GM19397 (cell line): ENCODE measurements around the gene AMBRA1.

Experiments used
- ATAC-seq: cut with Tn5 transposase; IDR thresholded peaks from one replicate; pipeline ENCODE4 v1.9.1; 2021; ENCODE audit warnings: mild to moderate bottlenecking, moderate library complexity; ENCODE audit not compliant: unreplicated experiment

AMBRA1 gene

GRCh38 chr11:46617134-46617971 is 23.5 kb upstream of the AMBRA1 start, which contains the start of the genes ATG13 and HARBI1:
Gene ATG13 (plus strand): TSS chr11:46617553. CDS start chr11:46644292, 26,739 bp downstream.
Gene HARBI1 (minus strand): TSS chr11:46617227. CDS start chr11:46616237, 990 bp downstream.
- peak; percentile 99 for ATAC-seq

DNA sequence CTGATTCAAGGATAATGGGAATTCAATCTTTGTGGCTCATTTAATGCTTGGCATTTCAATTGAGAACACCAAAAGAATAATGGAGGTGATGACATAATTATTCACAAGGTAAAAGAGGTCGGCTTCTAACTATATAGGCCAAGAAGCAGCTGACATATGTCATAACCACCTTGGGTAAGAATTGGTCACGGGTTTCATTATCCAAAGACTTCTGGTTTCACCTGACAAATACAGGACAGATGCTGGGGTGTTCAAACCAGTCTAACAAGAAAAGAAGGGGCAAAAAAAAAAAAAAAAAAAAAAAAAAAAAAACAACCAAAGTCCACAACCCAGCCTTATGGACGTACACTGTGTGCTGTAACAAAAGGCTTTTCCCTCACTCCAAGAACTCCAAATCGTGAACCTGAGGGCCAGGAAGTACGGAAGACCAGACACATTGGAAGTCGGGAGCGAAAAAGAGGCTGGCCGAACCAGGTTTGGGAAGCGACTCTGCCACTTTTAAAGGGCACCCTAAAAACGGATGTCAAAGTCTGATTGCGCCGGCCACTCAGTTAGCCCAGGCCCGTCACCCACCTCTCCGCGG is 22.8 kb upstream of the AMBRA1 start:
- no peak for ATAC-seq

DNA sequence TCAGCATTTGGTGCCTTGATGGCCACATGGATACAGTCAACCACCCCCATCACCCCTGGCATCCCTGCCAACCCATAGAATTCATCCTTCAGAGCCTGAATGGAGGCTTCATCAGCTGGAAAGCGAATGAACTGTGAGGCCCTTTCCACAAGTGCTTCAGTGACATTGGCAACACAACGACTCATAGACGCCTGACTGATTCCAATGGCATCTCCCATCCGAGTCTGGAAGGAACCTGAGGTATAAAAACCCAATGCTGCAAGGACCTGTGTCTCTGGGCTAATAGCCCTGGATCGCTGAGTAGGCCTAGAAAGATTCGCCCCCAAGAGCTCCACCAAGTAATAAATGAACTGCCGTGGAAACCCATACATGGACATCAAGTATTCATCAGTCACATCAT is 21.9 kb upstream of the AMBRA1 start:
- ATAC-seq = no peak

DNA sequence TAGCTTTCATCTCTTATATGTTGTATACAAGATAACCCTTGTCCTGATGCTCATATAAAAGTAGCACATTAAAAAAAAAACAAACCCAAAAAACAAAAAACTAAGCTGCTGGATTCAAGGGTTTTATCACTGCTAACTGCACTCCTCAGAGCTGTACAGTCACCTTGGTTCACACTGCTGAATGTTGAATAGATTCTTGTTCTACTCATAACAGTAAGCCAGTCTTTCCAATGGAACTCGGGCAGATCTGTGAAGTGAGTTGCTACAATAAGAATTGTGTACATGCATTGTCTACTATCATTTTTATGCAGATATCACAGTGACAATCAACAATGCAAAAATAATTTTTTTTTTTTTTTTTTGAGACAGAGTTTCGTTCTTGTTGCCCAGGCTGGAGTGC is 18.5 kb upstream of the AMBRA1 start:
- no peak for ATAC-seq

DNA sequence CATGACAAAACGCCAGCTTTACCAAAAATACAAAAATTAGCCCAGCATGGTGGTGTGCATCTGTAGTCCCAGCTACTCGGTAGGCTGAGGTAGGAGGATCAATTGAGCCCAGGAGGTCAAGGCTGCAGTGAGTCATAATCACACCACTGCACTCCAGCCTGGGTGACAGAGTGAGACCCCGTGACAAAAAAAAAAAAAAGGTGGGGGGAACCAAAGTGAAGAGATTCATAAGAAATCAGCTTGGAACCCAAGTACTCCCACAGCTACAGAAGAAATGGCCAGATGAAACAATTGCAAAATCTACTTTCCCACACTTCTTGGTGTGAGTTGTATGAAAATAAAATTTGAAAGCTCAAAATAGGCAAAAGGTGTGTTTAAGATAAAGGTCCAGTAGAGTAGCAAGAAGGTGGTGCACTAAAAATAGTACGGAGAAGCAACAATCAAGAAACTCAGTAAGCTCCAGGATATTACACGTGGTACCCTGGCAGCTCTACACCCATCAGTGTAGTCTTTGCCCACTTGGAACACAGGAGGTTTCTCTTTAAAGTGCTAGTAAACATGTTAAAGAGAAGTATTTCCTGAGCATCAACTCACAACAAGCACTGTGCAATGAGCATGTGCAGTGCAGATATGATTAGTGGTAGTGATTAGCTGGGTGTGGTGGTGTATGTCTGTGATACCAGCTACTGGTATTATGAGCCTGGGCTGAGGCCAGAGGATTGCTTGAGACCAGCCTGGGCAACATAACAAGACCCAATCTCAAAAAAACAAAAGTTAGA is 17.9 kb upstream of the AMBRA1 start:
- ATAC-seq = no peak

GRCh38 chr11:46609386-46609785 is 15.6 kb upstream of the AMBRA1 start:
- no peak for ATAC-seq

- no peak for ATAC-seq
These were observed 13.7 kb upstream of the AMBRA1 start for GRCh38 chr11:46607516-46607915.

DNA sequence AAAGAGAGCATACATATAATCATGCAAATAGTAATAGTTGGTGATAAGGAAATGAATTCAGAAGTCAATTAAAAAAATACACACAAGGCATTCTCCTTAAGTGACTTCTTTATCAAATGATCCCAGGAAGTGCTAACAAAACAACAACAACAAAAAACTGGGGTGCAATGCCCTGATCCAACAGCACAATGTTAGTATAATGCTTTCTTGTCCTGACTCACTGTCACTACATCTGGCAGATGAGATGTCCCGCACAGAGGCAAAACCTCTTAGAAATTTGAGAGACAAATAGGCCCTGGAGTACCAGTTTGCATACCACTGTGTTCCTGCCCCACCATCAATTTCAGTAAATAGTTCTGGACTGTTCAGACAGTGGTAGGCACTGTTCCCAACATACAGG is 11.0 kb upstream of the AMBRA1 start:
- ATAC-seq = no peak

- no peak for ATAC-seq
These were observed 10.0 kb upstream of the AMBRA1 start for GRCh38 chr11:46603704-46604308.

- ATAC-seq = no peak
These were observed 7.3 kb upstream of the AMBRA1 start for GRCh38 chr11:46601129-46601528.

DNA sequence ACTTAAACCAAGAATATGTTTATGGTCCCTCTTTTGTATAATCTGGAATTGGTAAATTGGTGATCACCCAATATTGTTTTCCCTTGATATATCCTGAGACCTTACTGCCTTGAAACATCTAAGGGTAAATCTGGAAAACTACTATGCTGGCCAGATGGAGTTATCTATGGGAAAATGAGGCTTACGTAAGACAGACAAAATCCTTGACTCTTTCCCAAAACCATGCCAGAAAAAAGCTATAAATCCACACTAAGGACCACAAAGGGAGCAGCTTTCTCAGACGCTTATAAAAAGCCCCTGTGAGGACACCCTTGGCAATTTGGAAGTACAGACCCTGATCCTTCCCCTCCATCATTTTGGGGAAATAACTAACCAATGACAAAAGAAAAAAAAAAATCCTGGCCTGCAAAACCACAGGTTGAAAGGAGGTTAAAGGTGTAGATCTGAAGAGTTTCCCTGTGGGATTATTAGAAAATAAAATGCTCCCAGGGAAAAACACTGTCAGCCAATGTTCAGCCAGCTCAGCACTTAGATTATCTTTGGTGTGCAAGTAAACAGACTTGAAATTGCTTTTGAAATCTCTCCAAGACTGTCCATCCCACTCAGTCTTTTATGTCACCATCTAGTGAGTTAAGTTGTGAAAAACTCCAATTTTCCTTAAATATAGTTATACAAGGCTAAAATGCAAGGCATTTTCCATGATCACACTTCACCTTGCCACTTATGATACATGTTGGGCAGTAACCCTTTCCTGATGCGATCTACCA is 6.6 kb upstream of the AMBRA1 start:
- no peak for ATAC-seq

GRCh38 chr11:46599340-46600193 is 5.7 kb upstream of the AMBRA1 start:
- no peak for ATAC-seq

DNA sequence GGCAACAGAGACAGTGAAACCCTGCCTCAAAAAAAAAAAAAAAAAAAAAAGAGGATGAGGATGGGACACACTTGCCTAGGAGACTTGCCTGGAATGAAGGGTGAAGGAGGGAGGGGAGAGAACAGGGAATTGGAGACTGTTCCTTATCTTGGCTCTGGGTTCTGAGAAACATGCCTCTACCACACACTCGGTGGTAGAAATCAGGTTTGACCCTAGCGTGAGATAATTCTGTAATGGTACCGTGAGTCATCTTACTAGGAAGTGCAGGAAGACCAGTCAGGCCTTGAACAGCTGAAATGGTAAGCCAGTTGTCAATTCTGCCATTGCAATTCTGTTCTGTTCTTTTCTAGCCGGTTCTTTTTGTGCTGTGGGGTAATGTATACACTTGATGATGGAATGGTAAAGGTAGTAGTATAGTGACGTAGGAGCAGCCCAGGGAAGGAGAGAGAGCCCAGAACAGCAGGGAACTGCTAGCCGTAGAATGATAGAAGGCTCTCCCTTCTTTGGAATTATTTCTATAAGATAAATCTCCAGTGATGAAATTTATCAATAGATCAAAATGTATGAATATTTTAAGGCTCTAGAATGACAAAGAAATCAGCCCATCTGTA is 3.9 kb upstream of the AMBRA1 start:
- ATAC-seq = no peak

- ATAC-seq = no peak
These were observed 3.3 kb upstream of the AMBRA1 start for GRCh38 chr11:46597155-46597554.

DNA sequence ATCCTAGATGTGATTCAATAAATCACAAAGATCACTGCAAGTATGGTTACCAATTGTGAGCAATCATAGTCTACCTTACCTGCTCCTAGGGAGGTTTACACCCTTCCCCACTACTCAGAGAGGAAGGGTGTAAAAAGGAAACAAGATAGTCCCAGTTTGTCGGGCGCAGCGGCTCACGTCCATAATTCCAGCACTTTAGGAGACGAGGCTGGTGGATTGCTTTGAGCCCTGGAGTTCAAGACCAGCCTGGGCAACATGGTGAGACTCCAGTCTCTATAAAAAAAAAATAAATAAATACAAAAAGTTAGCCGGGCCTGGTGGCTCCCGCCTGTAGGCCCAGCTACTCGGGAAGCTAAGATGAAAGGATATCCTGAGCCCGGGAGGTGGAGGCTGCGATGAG is 962 bp upstream of the AMBRA1 start:
- ATAC-seq = no peak

DNA sequence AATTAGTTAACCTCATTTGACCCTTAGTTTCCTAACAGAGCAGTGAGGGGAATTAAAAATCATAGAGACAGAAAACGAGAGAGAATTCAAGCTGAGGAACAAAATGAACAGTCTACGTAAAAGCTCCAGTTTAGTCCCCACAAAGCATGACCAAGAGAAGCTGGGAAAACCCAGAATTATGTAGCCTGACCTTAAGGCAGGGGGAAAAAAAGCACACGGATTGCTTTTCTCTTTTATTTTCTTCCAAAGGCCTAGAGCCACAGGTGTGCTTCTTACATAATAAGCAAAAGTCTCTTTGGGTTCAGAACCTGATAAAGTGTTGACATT is 514 bp upstream of the AMBRA1 start:
- no peak for ATAC-seq

DNA sequence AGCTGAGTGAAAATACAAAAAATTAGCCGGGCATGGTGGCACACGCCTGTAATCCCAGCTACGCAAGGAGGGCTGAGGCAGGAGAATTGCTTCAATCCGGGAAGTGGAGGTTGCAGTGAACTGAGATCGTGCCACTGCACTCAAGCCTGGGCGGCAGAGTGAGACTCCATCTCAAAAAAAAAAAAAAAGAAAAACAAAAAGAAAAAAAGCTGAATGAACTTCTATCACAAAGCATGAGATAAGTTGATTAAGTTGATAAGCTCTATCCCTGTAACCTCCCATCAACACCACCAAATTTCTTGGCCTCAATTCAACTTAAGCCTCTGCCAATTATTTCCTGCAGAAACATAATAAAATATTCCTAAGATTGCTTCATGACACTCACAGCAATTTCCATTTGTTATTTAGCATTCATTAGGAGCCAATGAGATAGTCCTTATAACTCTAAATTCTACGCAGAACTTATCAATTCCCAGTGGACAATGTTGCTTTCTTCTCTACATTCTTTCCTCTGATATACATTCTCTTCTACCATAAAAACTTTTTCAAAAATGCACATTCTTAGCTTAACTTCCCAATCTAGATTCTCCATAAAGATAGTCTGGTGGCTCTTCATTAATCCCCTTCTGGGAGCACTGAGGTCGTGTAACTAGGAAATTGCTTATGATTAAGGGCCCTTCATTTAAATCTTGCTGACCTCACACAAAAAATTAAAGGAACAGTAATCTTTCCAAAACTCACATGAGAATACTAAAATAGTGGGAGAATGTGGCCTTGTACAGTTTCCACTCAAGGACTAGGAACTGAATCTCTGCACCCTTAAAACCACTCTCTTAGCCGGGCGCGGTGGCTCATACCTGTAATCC is 2.9 kb downstream of the AMBRA1 start:
- no peak for ATAC-seq

DNA sequence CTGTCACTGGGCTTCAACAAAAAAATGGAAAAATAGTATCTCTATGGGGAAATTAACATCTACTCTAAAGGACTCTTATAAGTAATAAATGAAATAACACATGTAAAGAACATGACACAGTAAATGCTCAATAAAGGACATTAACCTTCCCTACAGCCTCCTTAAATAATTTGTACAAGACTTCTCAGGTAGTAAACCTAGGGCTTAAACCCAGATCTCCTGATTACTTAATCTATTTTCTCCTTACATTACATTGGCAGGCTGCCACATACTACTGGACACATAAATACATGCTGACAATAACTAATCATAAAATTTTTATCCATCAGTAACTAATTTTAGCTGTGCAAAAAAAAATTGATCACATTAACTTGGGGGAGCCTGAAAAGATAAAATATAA is 4.9 kb downstream of the AMBRA1 start:
- no peak for ATAC-seq
